Suprapubic skin (tissue), 4 donors: ENCODE results near the gene KRT9. TPM values are rescaled to one million over a fixed set of nuclear protein-coding genes. Genes with fewer than 3 reads are reported as not detected.
"Not testable (repeated sequence)": the region's sequence is repeated elsewhere in the genome, so short reads cannot be mapped to it uniquely, and the experiment has no call there.

Source experiments
- DNase-seq, 2 donors: peaks; one replicate each; pipeline ENCODE4 v3.0.0-alpha.2; 2019; ENCODE audit warnings: low spot score in 2 of 2
- H3K27ac ChIP-seq: fragments of 200-600 bp; sonication (generic); one replicate; pipeline ENCODE4 v1.5.1; 2019
- H3K27me3 ChIP-seq: fragments of 200-600 bp; sonication (generic); one replicate; pipeline ENCODE4 v1.5.1; 2019
- H3K36me3 ChIP-seq: fragments of 200-600 bp; sonication (generic); one replicate; pipeline ENCODE4 v1.5.1; 2019
- H3K4me1 ChIP-seq: fragments of 200-600 bp; sonication (generic); one replicate; pipeline ENCODE4 v1.5.1; 2019
- H3K4me3 ChIP-seq: fragments of 200-600 bp; sonication (generic); one replicate; pipeline ENCODE4 v1.5.1; 2019; ENCODE audit warnings: mild to moderate bottlenecking
- H3K9me3 ChIP-seq: fragments of 200-600 bp; sonication (generic); one replicate; pipeline ENCODE4 v1.5.1; 2019
- CTCF ChIP-seq, 2 donors: fragments of 200-600 bp in 1 of 2; fragments of 450-650 bp in 1 of 2; sonication (generic) in 1 of 2; IDR thresholded peaks; one replicate each; pipeline ENCODE4 v1.5.1; 2016 to 2019; ENCODE audit warnings: antibody characterized with exemption in 2 of 2, mild to moderate bottlenecking in 1 of 2, moderate library complexity in 1 of 2
- EP300 ChIP-seq: sonication (generic); formaldehyde crosslinking; IDR thresholded peaks from one replicate; pipeline ENCODE4 v1.6.1; 2017; ENCODE audit warnings: antibody characterized with exemption
- POLR2A ChIP-seq, 2 donors: fragments of 450-650 bp; IDR thresholded peaks; one replicate each; pipeline ENCODE4 v1.6.1; 2017; ENCODE audit warnings: antibody characterized with exemption in 2 of 2, mild to moderate bottlenecking in 2 of 2, moderate library complexity in 2 of 2
- POLR2AphosphoS5 ChIP-seq, 3 donors: sonication (generic); formaldehyde crosslinking; IDR thresholded peaks; one replicate each; pipeline ENCODE4 v1.6.1; 2017; ENCODE audit warnings: antibody characterized with exemption in 3 of 3
- WGBS: methylation state at CpG from one replicate; pipeline ENCODE4 v1.1.5; 2018; 5-methylcytosine and 5-hydroxymethylcytosine counted together
- total RNA-seq, 4 donors: library from RNA; depleted of rRNA; stranded (reverse); fragments of >200 nt; gene quantifications; one replicate each; pipeline ENCODE4 v1.1.0, GENCODE V29; 2016

Gene KRT9
- total RNA-seq, 4 donors from 2014 or later, result 0.68 to 1.6 (median 0.82) TPM

GRCh38 chr17:41618341-41619035 is 46.6 kb upstream of the KRT9 start:
- Histone ChIP-seq H3K9me3 (no peaks in the 10 kb centered on the region), H3K4me1 (peaks cover 29% of the 10 kb centered on the region), H3K27ac (no peak overlapping the region), H3K27me3 (peaks cover 20% of the 10 kb centered on the region), H3K36me3 (no peaks in the 10 kb centered on the region), H3K4me3 (no peak overlapping the region)
- DNase-seq, result peak in 1 of 2 donors; percentile 55
- TF ChIP-seq CTCF (IDR thresholded peaks at IDR 0.05) (no peak), POLR2A (IDR thresholded peaks at IDR 0.05) (no peak), POLR2AphosphoS5 (IDR thresholded peaks at IDR 0.05) (no peak), EP300 (no peak)
- WGBS, result 50% methylated on average over 12 of the region's 13 CpGs

GRCh38 chr17:41617698-41618097 is 45.8 kb upstream of the KRT9 start:
- no peaks in the 10 kb centered on the region for H3K9me3 ChIP-seq
- peak in 1 of 2 donors; percentile 31 for DNase-seq
- peaks cover 21% of the 10 kb centered on the region for H3K4me1 ChIP-seq
- H3K27me3 ChIP-seq, result peaks cover 20% of the 10 kb centered on the region
- H3K4me3 ChIP-seq, result no peak overlapping the region
- H3K27ac ChIP-seq, result no peak overlapping the region
- H3K36me3 ChIP-seq, result no peaks in the 10 kb centered on the region
- TF ChIP-seq POLR2AphosphoS5 (IDR thresholded peaks at IDR 0.05), result no peak
- no peak for TF ChIP-seq EP300
- TF ChIP-seq POLR2A (IDR thresholded peaks at IDR 0.05), result no peak
- TF ChIP-seq CTCF (IDR thresholded peaks at IDR 0.05), result no peak
- 51% methylated on average over 9 of the region's 11 CpGs for WGBS

GRCh38 chr17:41617136-41617535 is 45.3 kb upstream of the KRT9 start:
- peaks cover 23% of the 10 kb centered on the region for H3K4me1 ChIP-seq
- H3K4me3 ChIP-seq, result no peak overlapping the region
- H3K36me3 ChIP-seq, result no peaks in the 10 kb centered on the region
- 90% methylated on average over 2 of the region's 3 CpGs for WGBS
- no peaks in the 10 kb centered on the region for H3K9me3 ChIP-seq
- DNase-seq, result peak in 1 of 2 donors; percentile 40
- TF ChIP-seq POLR2AphosphoS5 (IDR thresholded peaks at IDR 0.05) (no peak), CTCF (IDR thresholded peaks at IDR 0.05) (no peak), POLR2A (IDR thresholded peaks at IDR 0.05) (no peak), EP300 (no peak)
- H3K27me3 ChIP-seq, result peaks cover 20% of the 10 kb centered on the region
- H3K27ac ChIP-seq, result no peak overlapping the region

- WGBS, result 100% methylated on average over 1 of the region's 4 CpGs
- H3K4me3 ChIP-seq, H3K27ac ChIP-seq, H3K36me3 ChIP-seq, H3K9me3 ChIP-seq: not testable (repeated sequence)
- peaks cover 20% of the 10 kb centered on the region for H3K27me3 ChIP-seq
- peaks cover 26% of the 10 kb centered on the region for H3K4me1 ChIP-seq
- DNase-seq, result peak in 1 of 2 donors; percentile 49
Measured at GRCh38 chr17:41616486-41616885, 44.6 kb upstream of the KRT9 start.

- peaks cover 16% of the 10 kb centered on the region for H3K4me1 ChIP-seq
- no peaks in the 10 kb centered on the region for H3K9me3 ChIP-seq
- H3K36me3 ChIP-seq, result no peaks in the 10 kb centered on the region
- peaks cover 22% of the 10 kb centered on the region for H3K27me3 ChIP-seq
- TF ChIP-seq POLR2AphosphoS5 (IDR thresholded peaks at IDR 0.05) (no peak), EP300 (no peak), POLR2A (IDR thresholded peaks at IDR 0.05) (no peak)
- no peak overlapping the region for H3K4me3 ChIP-seq
- H3K27ac ChIP-seq, result no peak overlapping the region
- peak in 1 of 2 donors; percentile 52 for DNase-seq
- 37% methylated on average over 7 of the region's 7 CpGs for WGBS
Measured at GRCh38 chr17:41615454-41615853, 43.6 kb upstream of the KRT9 start.

GRCh38 chr17:41614767-41615166 is 42.9 kb upstream of the KRT9 start:
- not testable (repeated sequence) for H3K4me3 ChIP-seq, H3K27ac ChIP-seq, H3K36me3 ChIP-seq, H3K9me3 ChIP-seq
- 71% methylated on average over 9 of the region's 9 CpGs for WGBS
- DNase-seq, result peak in 1 of 2 donors; percentile 30
- H3K27me3 ChIP-seq, result peaks cover 22% of the 10 kb centered on the region
- peaks cover 16% of the 10 kb centered on the region for H3K4me1 ChIP-seq

- Histone ChIP-seq H3K27me3 (peaks cover 17% of the 10 kb centered on the region), H3K27ac (no peak overlapping the region), H3K4me3 (no peak overlapping the region), H3K9me3 (no peaks in the 10 kb centered on the region), H3K4me1 (peaks cover 16% of the 10 kb centered on the region), H3K36me3 (no peaks in the 10 kb centered on the region)
- peak in 1 of 2 donors; percentile 52 for DNase-seq
- WGBS, result 80% methylated on average over 1 of the region's 5 CpGs
- TF ChIP-seq CTCF (IDR thresholded peaks at IDR 0.05) (no peak), POLR2A (IDR thresholded peaks at IDR 0.05) (no peak), EP300 (no peak), POLR2AphosphoS5 (IDR thresholded peaks at IDR 0.05) (no peak)
Measured at GRCh38 chr17:41614098-41614497, 42.2 kb upstream of the KRT9 start.
